ENCODE data around the gene TIMP3. TPM values are rescaled to one million over a fixed set of nuclear protein-coding genes. Genes with fewer than 3 reads are reported as not detected.
"Not testable (repeated sequence)": the region's sequence is repeated elsewhere in the genome, so short reads cannot be mapped to it uniquely, and the experiment has no call there.

Gene TIMP3
- total RNA-seq, 2 donors from 2014 or later = 6.3 to 17.1 TPM

DNA sequence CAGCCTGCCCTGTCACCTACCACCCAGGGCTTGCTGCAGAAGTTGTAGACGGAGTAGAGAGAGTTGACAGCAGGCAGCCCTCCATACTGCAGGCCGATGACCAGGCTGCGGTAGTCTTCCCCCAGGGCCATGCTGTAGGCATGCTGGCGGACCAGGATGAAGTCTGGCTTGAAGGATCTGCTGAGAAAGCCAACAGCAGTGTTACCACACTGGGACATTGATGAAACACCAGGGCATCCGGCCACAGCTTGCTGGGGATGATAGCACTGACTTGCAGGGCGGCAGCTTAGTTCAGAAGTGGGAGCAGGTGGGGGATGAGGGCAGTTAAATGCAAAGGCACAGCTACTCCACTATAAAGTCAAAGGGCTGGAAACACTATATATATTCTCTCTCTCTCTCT, 67.4 kb downstream of the TIMP3 start:
- H3K27me3 ChIP-seq (ENCODE audit: control insufficient read depth, insufficient read depth, low read length, poor library complexity, severe bottlenecking) = no peaks in the 10 kb centered on the region
- no peak overlapping the region for H3K4me3 ChIP-seq (ENCODE audit: low read length)
- no peak overlapping the region for H3K27ac ChIP-seq (ENCODE audit: low read depth, low read length)
- H3K9ac ChIP-seq (ENCODE audit: extremely low read depth, low read length, poor library complexity, severe bottlenecking) = no peak overlapping the region
- H3K4me1 ChIP-seq (ENCODE audit: control insufficient read depth, insufficient read depth, low read length) = no peaks in the 10 kb centered on the region
- Mint-ChIP-seq H3K27ac (no peak overlapping the region), H3K4me3 (no peak overlapping the region), H3K36me3 (ENCODE audit: low read depth) (no peaks in the 10 kb centered on the region), H3K27me3 (ENCODE audit: insufficient read depth) (no peaks in the 10 kb centered on the region), H3K9me3 (no peaks in the 10 kb centered on the region), H3K4me1 (no peaks in the 10 kb centered on the region)
- DNase-seq = no peak
- WGBS, 2 experiments (ENCODE audit: insufficient coverage in 1 of 2, insufficient read length in 1 of 2) = 95 to 100% methylated on average over 4 to 6 of the region's 6 CpGs
- no peaks in the 10 kb centered on the region for H3K36me3 ChIP-seq (ENCODE audit: control insufficient read depth, insufficient read depth, low read length)
- H3K9me3 ChIP-seq (ENCODE audit: control insufficient read depth, low read length) = no peaks in the 10 kb centered on the region
- TF ChIP-seq, protein P1, sequence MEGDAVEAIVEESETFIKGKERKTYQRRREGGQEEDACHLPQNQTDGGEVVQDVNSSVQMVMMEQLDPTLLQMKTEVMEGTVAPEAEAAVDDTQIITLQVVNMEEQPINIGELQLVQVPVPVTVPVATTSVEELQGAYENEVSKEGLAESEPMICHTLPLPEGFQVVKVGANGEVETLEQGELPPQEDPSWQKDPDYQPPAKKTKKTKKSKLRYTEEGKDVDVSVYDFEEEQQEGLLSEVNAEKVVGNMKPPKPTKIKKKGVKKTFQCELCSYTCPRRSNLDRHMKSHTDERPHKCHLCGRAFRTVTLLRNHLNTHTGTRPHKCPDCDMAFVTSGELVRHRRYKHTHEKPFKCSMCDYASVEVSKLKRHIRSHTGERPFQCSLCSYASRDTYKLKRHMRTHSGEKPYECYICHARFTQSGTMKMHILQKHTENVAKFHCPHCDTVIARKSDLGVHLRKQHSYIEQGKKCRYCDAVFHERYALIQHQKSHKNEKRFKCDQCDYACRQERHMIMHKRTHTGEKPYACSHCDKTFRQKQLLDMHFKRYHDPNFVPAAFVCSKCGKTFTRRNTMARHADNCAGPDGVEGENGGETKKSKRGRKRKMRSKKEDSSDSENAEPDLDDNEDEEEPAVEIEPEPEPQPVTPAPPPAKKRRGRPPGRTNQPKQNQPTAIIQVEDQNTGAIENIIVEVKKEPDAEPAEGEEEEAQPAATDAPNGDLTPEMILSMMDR (conservative IDR thresholded peaks at IDR 0.05) = no peak

DNA sequence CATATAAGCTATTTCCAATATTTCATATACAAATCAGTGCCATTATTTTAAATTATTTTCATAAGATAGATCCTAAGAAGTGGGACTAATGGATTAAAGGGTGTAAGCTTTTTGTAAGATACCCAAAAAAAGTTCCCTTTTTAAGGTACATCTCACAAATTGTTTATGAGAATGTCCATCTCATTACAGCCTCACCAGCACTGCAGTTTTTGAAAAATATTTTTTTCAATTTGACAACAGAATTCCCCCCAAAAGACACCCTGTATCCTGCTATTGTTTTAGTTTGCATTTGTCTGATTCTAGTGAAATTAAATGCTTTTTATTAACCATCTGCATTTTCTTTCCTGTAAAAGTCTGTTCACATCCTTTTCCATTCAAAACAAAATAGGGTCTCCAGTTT, 69.0 kb downstream of the TIMP3 start:
- no peak overlapping the region for H3K9ac ChIP-seq (ENCODE audit: extremely low read depth, low read length, poor library complexity, severe bottlenecking)
- Mint-ChIP-seq H3K4me3 (no peak overlapping the region), H3K4me1 (no peaks in the 10 kb centered on the region), H3K27ac (no peak overlapping the region), H3K27me3 (ENCODE audit: insufficient read depth) (no peaks in the 10 kb centered on the region), H3K9me3 (no peaks in the 10 kb centered on the region), H3K36me3 (ENCODE audit: low read depth) (no peaks in the 10 kb centered on the region)
- no peak overlapping the region for H3K27ac ChIP-seq (ENCODE audit: low read depth, low read length)
- H3K9me3 ChIP-seq (ENCODE audit: control insufficient read depth, low read length) = no peaks in the 10 kb centered on the region
- no peaks in the 10 kb centered on the region for H3K4me1 ChIP-seq (ENCODE audit: control insufficient read depth, insufficient read depth, low read length)
- H3K27me3 ChIP-seq (ENCODE audit: control insufficient read depth, insufficient read depth, low read length, poor library complexity, severe bottlenecking) = no peaks in the 10 kb centered on the region
- TF ChIP-seq, protein P1 (conservative IDR thresholded peaks at IDR 0.05) = no peak
- H3K4me3 ChIP-seq (ENCODE audit: low read length) = no peak overlapping the region
- no peak for DNase-seq
- H3K36me3 ChIP-seq (ENCODE audit: control insufficient read depth, insufficient read depth, low read length) = no peaks in the 10 kb centered on the region

DNA sequence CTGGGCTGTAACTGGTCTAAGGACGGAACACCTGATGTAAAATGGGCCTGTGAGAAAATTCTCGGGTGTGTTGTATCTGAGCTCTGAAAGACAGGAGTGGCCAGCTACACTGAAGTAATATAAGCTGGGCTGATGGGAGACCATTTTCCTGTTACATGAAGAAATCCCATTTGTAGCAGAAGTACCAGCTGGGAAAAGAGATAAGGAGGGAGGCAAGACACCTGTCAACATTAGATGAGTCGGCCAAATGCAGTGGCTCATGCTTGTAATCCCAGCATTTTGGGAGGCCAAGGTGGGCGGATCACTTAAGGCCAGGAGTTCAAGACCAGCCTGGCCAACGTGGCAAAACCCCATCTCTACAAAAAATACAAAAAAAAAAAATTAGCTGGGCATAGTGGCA, 72.1 kb downstream of the TIMP3 start:
- not testable (repeated sequence) for H3K4me3 Mint-ChIP-seq

DNA sequence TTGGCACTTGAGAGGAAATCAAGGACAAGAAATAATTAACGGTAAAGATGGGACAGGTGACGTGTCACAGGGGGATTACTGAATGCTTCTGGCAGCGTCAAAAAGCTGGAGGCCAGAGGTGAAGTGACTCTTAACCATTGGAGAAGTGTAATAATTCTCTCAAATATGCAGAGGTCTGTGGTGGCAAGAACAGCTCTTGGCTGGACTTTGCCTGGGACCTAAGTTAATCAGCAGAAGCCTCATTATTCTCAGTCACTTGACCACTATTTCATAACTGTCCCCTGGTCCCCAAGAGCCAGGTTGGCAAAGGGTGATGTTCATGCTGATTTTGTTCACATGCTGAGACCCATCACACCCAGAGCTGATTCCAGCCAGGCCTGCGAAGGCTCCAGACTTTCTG, 72.9 kb downstream of the TIMP3 start:
- Mint-ChIP-seq H3K27me3 (ENCODE audit: insufficient read depth) (no peaks in the 10 kb centered on the region), H3K36me3 (ENCODE audit: low read depth) (no peaks in the 10 kb centered on the region), H3K4me1 (no peaks in the 10 kb centered on the region), H3K9me3 (no peaks in the 10 kb centered on the region), H3K27ac (no peak overlapping the region), H3K4me3 (no peak overlapping the region)
- H3K4me1 ChIP-seq (ENCODE audit: control insufficient read depth, insufficient read depth, low read length) = no peaks in the 10 kb centered on the region
- no peak for DNase-seq
- H3K9me3 ChIP-seq (ENCODE audit: control insufficient read depth, low read length) = no peaks in the 10 kb centered on the region
- H3K27me3 ChIP-seq (ENCODE audit: control insufficient read depth, insufficient read depth, low read length, poor library complexity, severe bottlenecking) = no peaks in the 10 kb centered on the region
- H3K9ac ChIP-seq (ENCODE audit: extremely low read depth, low read length, poor library complexity, severe bottlenecking) = no peak overlapping the region
- H3K27ac ChIP-seq (ENCODE audit: low read depth, low read length) = no peak overlapping the region
- TF ChIP-seq, protein P1 (conservative IDR thresholded peaks at IDR 0.05) = no peak
- H3K36me3 ChIP-seq (ENCODE audit: control insufficient read depth, insufficient read depth, low read length) = no peaks in the 10 kb centered on the region
- WGBS, 2 experiments (ENCODE audit: insufficient coverage in 1 of 2, insufficient read length in 1 of 2) = 94 to 97% methylated on average over 4 of the region's 4 CpGs
- no peak overlapping the region for H3K4me3 ChIP-seq (ENCODE audit: low read length)

More for the DNA sequence above, 72.1 kb downstream of the TIMP3 start:
- not testable (repeated sequence) for H3K27me3 Mint-ChIP-seq (ENCODE audit: insufficient read depth); H3K27ac Mint-ChIP-seq; H3K4me1 Mint-ChIP-seq; H3K9me3 ChIP-seq (ENCODE audit: control insufficient read depth, low read length); H3K27me3 ChIP-seq (ENCODE audit: control insufficient read depth, insufficient read depth, low read length, poor library complexity, severe bottlenecking); H3K9me3 Mint-ChIP-seq; H3K36me3 ChIP-seq (ENCODE audit: control insufficient read depth, insufficient read depth, low read length); DNase-seq; H3K9ac ChIP-seq (ENCODE audit: extremely low read depth, low read length, poor library complexity, severe bottlenecking); H3K4me3 ChIP-seq (ENCODE audit: low read length); H3K4me1 ChIP-seq (ENCODE audit: control insufficient read depth, insufficient read depth, low read length); H3K27ac ChIP-seq (ENCODE audit: low read depth, low read length); H3K36me3 Mint-ChIP-seq (ENCODE audit: low read depth)
- WGBS, 2 experiments (ENCODE audit: insufficient coverage in 1 of 2, insufficient read length in 1 of 2) = 93 to 95% methylated on average over 2 to 5 of the region's 5 CpGs
